Measurements from ENCODE around the gene MAP3K1.

The MAP3K1 gene

DNA sequence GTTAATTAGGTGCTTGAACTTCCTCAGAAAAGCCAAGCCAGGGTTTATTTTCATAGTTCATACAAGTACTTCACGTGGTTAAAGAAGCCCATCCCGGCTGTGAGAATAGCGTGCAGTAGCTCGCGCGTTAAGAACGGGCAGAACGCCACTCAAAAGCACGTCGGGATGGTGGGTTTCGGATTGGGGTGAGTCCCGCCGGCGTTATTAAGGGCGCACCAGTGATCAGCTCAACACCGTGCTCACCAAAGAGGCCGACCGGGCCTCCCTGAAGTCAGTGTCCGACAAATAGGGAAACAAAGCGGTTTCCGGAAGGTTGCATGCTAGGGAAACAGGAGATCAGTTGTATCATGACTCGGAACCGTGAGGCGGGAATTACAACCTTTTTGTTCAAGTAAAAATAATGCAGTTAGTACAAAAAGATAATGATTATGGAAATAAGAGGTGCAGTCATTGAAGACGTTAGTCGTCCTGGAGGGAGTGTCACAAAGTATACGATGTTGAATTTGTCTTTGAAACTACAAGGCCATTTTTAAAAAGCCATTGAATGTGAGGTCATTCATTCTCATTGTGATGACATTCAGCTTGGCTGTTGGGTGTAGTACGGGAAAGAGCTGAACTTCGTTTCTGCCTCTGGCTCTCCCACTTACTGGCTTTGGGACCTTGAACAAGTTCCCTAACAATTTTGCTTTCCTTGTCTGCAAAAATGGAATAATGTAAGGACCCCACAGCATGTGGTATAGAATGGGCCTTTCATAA lies 95.0 kb downstream of the MAP3K1 start:
- no peak for DNase-seq

DNA sequence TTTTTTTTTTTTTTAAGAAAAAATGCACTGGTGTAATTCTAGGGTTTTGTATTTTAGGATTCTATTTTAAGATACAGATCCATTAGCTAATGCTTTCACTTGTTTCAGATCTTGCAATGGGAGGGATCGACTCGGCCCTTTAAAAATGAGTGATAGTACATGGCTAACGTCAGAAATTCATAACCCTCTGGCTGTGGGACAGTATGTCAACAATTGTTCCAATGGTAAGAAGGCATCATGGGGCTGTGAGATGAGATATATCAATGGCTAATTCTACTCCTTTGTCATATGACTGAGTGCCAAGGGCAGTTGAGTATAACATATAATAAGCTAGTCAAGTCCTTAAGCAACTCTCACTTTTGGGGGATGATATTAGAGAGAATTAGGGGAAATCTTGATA lies 98.4 kb downstream of the MAP3K1 start:
- no peak for DNase-seq

DNA sequence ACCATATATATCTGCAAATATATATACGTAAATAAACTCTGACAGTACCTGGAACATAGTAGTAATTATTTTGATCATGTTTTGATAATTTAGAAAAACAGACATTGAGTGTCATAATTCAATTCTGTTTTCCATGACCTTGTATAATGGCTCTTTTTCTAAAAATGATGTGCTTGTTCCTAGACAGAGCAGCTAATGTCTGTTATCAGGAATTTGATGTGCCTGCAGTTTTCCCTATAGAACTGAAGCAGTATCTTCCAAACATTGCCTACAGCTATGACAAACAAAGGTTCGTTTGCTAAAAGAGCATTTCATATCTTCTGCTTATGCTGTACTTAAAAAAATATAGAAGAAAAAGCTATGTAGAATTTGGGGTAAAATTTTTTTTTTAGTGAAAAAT lies 99.3 kb downstream of the MAP3K1 start:
- no peak for DNase-seq

DNA sequence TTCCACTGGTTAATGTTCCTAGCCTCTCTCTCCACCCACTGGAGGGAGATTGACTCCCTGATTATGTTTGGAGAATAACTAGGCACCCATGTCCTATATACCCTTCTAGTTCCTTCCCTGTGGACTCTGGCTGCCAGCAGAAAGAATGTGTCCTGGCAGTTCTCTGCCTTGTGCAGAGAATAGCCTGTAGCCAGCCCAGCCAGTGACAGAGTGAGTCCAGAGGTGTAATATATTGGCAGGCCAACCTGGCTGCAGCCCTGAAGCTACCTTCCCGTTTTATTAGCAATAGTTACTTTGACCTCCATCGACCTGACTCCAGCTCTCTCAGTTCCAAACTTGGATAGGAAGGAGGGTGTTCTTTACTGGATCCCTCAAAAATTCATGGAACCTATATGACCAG lies 102.2 kb downstream of the MAP3K1 start:
- DNase-seq: no peak

DNA sequence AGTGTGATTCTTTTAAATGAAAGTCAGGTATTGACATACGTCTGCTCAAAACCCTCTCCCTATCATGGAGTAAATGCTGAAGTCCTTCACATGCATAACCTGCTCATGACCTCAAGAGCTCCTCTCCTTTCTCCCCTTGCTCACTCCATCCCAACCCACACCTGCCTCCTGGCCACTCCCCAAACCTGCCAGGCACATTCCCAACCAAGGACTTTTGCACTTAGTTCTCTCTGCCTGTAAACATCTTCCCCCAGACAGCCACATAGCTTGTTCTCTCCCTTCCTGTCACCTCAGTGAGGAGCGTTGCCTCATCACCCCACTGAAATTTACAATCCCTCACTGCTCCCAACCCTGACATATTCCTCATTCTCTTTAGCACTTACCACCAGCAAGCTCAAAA lies 102.7 kb downstream of the MAP3K1 start:
- no peak for DNase-seq

DNA sequence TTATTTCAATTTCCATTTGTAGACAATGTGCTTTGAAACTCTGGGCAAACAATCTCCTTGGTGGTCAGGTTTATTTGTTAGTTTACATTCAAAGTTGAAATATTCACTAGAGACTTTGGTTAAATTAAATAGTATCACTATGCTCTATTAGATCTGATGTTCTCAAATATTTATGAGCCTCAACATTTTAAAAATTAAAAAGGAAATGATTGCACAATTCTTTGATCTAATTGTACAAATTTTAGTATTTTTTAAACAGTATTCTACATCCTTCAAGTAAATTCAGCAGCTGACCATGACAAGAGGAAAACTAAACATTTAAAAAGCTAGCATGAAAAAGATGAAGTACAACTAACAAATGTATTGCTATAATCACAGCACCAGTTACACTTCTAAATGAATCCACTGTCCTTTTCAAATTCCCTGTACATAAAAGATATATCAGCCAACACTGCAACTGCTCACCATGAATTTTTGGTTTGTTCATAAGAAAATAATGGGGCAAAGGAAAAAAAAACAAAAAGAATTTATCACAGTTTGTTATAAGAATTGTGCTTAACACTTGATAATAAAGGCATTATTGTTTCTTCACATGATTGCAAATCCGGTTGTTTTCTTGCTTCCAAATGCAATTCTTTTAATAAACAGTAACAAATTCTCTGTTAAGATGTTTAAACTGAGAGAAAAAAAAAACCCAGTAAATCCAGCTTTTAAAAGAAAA lies 104.8 kb downstream of the MAP3K1 start:
- DNase-seq: no peak

GRCh38 chr5:56922922-56923321 lies 107.6 kb downstream of the MAP3K1 start:
- DNase-seq: no peak

DNA sequence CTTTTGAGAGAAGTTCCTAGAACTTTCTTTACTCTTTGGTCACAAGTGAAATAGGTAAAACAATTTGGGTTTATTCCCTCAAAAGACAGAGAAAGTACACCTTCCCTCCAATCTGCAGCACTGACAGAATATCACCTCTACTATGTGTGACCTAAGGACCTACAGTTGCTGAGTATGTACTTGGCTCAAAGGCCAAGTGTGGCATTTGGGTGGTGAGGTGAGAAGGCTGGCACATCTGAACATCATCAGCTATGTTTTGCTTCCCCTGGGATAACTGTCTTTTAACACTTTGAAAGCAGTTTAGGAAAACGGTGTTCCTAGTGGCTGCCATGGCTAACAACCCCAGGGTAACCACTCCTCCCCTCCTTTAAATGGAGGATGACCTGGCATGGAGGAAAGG lies 119.0 kb downstream of the MAP3K1 start:
- no peak for DNase-seq

- no peak for DNase-seq
Observed at GRCh38 chr5:56938858-56939257, 123.5 kb downstream of the MAP3K1 start.

GRCh38 chr5:56941981-56942380 lies 126.6 kb downstream of the MAP3K1 start:
- no peak for DNase-seq
